Kidney (tissue), 14 donors: ENCODE data around the gene UBL5. TPM values are rescaled to one million over a fixed set of nuclear protein-coding genes. Genes with fewer than 3 reads are reported as not detected.

ENCODE experiments used
- DNase-seq, 5 donors: peaks; one replicate each; pipeline ENCODE4 v3.0.0-alpha.2; 2013 to 2020
- FAIRE-seq: peaks from 2 replicates; lab custom pipeline; 2012; peaks lifted over from hg19 to GRCh38; lab: Jason Lieb, UNC
- H3K27ac ChIP-seq, 2 donors: one replicate each; pipeline ENCODE4 v1.7.0; 2013; ENCODE audit warnings: low read depth in 2 of 2, low read length in 2 of 2, inconsistent platforms in 1 of 2
- H3K27me3 ChIP-seq: one replicate; pipeline ENCODE4 v1.7.1; 2013; ENCODE audit warnings: low read length, inconsistent platforms; ENCODE audit not compliant: control insufficient read depth, insufficient read depth
- H3K36me3 ChIP-seq, 3 donors: one replicate each; pipeline versions ENCODE4 v1.7.0 to v1.7.1; 2013; ENCODE audit warnings: low read length in 3 of 3, control low read depth in 1 of 3, inconsistent platforms in 1 of 3; ENCODE audit not compliant: insufficient read depth in 3 of 3, control insufficient read depth in 2 of 3
- H3K4me1 ChIP-seq, 3 donors: one replicate each; pipeline versions ENCODE4 v1.7.0 to v1.7.1; 2013; ENCODE audit warnings: low read length in 3 of 3, inconsistent platforms in 1 of 3, low read depth in 1 of 3; ENCODE audit not compliant: control insufficient read depth in 2 of 3, insufficient read depth in 2 of 3
- H3K4me3 ChIP-seq, 3 donors: one replicate each; pipeline versions ENCODE4 v1.7.0 to v1.8.1; 2013; ENCODE audit warnings: low read length in 3 of 3, control low read depth in 1 of 3, inconsistent platforms in 1 of 3
- H3K9ac ChIP-seq, 3 donors: one replicate each; pipeline versions ENCODE4 v1.7.0 to v1.7.1; 2013; ENCODE audit warnings: low read length in 3 of 3, control low read depth in 1 of 3, inconsistent platforms in 1 of 3
- H3K9me3 ChIP-seq, 3 donors: one replicate each; pipeline versions ENCODE4 v1.7.0 to v1.7.1; 2013; ENCODE audit warnings: low read length in 3 of 3, control low read depth in 1 of 3, inconsistent platforms in 1 of 3; ENCODE audit not compliant: control insufficient read depth in 2 of 3, insufficient read depth in 1 of 3
- CTCF ChIP-seq: IDR thresholded peaks from 3 replicates; pipeline ENCODE4 v1.5.1; 2012; ENCODE audit warnings: mild to moderate bottlenecking, moderate library complexity, borderline replicate concordance; ENCODE audit not compliant: insufficient read depth; ENCODE audit errors: extremely low read depth
- intact Hi-C: fragments of 100-400 bp; cut with DNase I; formaldehyde crosslinking; loops from one replicate; pipeline ENCODE4 v1.11.1; 2022
- polyA plus RNA-seq: library from polyadenylated mRNA; stranded (reverse); fragments of 350-450 nt; fragmentation: Illumina TruSeq; extraction: RNeasy Lipid Tissue Mini Kit (QIAGEN cat#74804); gene quantifications from one replicate; pipeline ENCODE4 v1.2.3, GENCODE V29; 2014; ENCODE audit warnings: low read depth, low replicate concordance; ENCODE audit not compliant: insufficient read depth
- total RNA-seq: library from RNA; stranded (reverse); fragmentation: NEBNext Ultra II Directional; extraction: Animal tissue kit (Norgen Biotek cat#: 25700); gene quantifications from one replicate; pipeline ENCODE4 v1.2.1, GENCODE V29; 2021
- donor health status: control.
- donor health status: control.
- donor health status: control.
- donor health status: control.
- donor health status: control.
- donor health status: DM: yes; HTN: yes; CAD: no.
- donor health status: Normal renal cell carcinoma (clear cell type).

Gene UBL5
- total and polyA plus RNA-seq, 2 donors from 2014 or later, result 322 to 968 TPM

GRCh38 chr19:9868983-9869617, 41.4 kb downstream of the UBL5 start:
- Histone ChIP-seq H3K9me3 (no peaks in the 10 kb centered on the region), H3K27ac (no peak overlapping the region), H3K36me3 (no peaks in the 10 kb centered on the region), H3K27me3 (no peaks in the 10 kb centered on the region), H3K9ac (no peak overlapping the region), H3K4me3 (no peak overlapping the region), H3K4me1 (no peaks in the 10 kb centered on the region)
- FAIRE-seq (no peak), DNase-seq (no peak)
- intact Hi-C loops, result no loop called here
- no peak for TF ChIP-seq CTCF

- TF ChIP-seq CTCF, result no peak
- Histone ChIP-seq H3K27me3 (no peaks in the 10 kb centered on the region), H3K9ac (no peak overlapping the region), H3K27ac (no peak overlapping the region), H3K9me3 (no peaks in the 10 kb centered on the region), H3K36me3 (no peaks in the 10 kb centered on the region), H3K4me1 (no peaks in the 10 kb centered on the region), H3K4me3 (no peak overlapping the region)
- intact Hi-C loops, result no loop called here
- no peak for DNase-seq
- no peak for FAIRE-seq
Observed at GRCh38 chr19:9871626-9872338, 44.1 kb downstream of the UBL5 start.

- Histone ChIP-seq H3K4me3 (no peak overlapping the region), H3K27me3 (no peaks in the 10 kb centered on the region), H3K36me3 (no peaks in the 10 kb centered on the region), H3K4me1 (no peaks in the 10 kb centered on the region), H3K9ac (no peak overlapping the region), H3K27ac (no peak overlapping the region), H3K9me3 (no peaks in the 10 kb centered on the region)
- TF ChIP-seq CTCF, result no peak
- DNase-seq, result no peak
- intact Hi-C loops, result no loop called here
- no peak for FAIRE-seq
Observed at GRCh38 chr19:9872618-9873242, 45.0 kb downstream of the UBL5 start.
